Activated CD4-positive, alpha-beta T cell treated with anti-CD3 and anti-CD28 coated beads for 48 hours (primary cell): ENCODE data around the gene STT3B.

Source experiments
- DNase-seq: peaks from one replicate; pipeline ENCODE4 v3.0.0-alpha.2; 2020

The STT3B gene

GRCh38 chr3:31659246-31659645, 126.5 kb downstream of the STT3B start:
- DNase-seq = no peak

GRCh38 chr3:31661286-31661685, 128.6 kb downstream of the STT3B start:
- DNase-seq = no peak

GRCh38 chr3:31661993-31662670, 129.4 kb downstream of the STT3B start:
- DNase-seq = no peak

- no peak for DNase-seq
Measured at GRCh38 chr3:31664031-31664430, 131.3 kb downstream of the STT3B start.

GRCh38 chr3:31667582-31667981, 134.9 kb downstream of the STT3B start:
- DNase-seq = no peak

- no peak for DNase-seq
Measured at GRCh38 chr3:31668242-31668641, 135.5 kb downstream of the STT3B start.

GRCh38 chr3:31670136-31670535, 137.4 kb downstream of the STT3B start:
- no peak for DNase-seq

- no peak for DNase-seq
Measured at GRCh38 chr3:31670722-31671121, 138.0 kb downstream of the STT3B start.

GRCh38 chr3:31671451-31671850, 138.7 kb downstream of the STT3B start:
- DNase-seq = no peak

- DNase-seq = no peak
Measured at GRCh38 chr3:31671976-31672375, 139.3 kb downstream of the STT3B start.

GRCh38 chr3:31673950-31674349, 141.2 kb downstream of the STT3B start:
- no peak for DNase-seq

GRCh38 chr3:31676556-31676955, 143.8 kb downstream of the STT3B start:
- no peak for DNase-seq

- DNase-seq = no peak
Measured at GRCh38 chr3:31680072-31680870, 147.5 kb downstream of the STT3B start.
